ENCODE results near the gene CCNY. TPM values are rescaled to one million over a fixed set of nuclear protein-coding genes. Genes with fewer than 3 reads are reported as not detected.
A peak's percentile ranks its signal among the peaks of the same experiment; 100 is the strongest.

The CCNY gene
- total and polyA plus RNA-seq, 2 of the 4 experiments (the other 2 are of a cell fraction), result 38.0 to 131 TPM

DNA sequence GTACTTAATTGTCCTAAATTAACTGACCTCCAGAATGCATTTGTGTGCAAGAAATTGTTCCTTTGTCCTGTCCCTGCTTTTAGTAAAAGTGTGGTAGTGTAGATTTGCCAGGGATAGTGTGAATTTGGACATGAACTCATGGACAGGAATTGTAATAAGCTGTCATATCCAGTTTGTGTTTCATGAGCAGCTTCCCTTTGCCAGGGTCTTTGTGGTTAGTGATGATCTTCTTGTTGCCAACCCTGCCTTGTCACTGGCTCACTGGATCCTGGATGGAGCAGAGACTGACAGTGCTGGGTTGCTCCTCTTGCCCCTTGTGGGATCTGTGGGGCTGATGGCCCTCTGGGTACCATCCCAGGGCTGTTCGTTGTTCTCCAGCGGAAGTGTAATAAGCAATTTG, 110.1 kb downstream of the CCNY start:
- H3K9ac ChIP-seq (ENCODE audit: low read depth, low read length), result no peak overlapping the region
- H2BK120ac ChIP-seq (ENCODE audit: low read depth, low read length), result no peak overlapping the region
- no peak overlapping the region for H3K23ac ChIP-seq (ENCODE audit: low read depth, low read length)
- no peaks in the 10 kb centered on the region for H3K36me3 ChIP-seq (ENCODE audit: control insufficient read depth, insufficient read depth, low read length)
- no peak overlapping the region for H3K27ac ChIP-seq (ENCODE audit: insufficient read depth, low read length)
- peaks cover 35% of the 10 kb centered on the region for H3K9me1 ChIP-seq (ENCODE audit: insufficient read depth, low read length)
- no peak overlapping the region for H3K4ac ChIP-seq (ENCODE audit: low read depth, low read length)
- no peak overlapping the region; a peak in 1 of 4 replicates for H4K8ac ChIP-seq (ENCODE audit: low read depth in 2 of 2, low read length in 2 of 2)
- ChIA-PET POLR2A (ENCODE audit: unreplicated experiment) (no interaction called here), CTCF (no interaction called here)
- 0 out of 2 replicates have a peak overlapping the region, but pooled peaks have one; percentile 26 for H2BK20ac ChIP-seq (ENCODE audit: low read depth, low read length)
- DNase-seq, result no peak
- H3K56ac ChIP-seq (ENCODE audit: extremely low read depth, insufficient read depth, low read length), result no peak overlapping the region
- intact Hi-C loops (cut with micrococcal nuclease) (no loop called here), in situ Hi-C loops (cut with MboI; ENCODE audit: low sequenced_read_pairs) (no loop called here), dilution Hi-C loops (cut with HindIII; ENCODE audit: low sequenced_read_pairs, unreplicated experiment) (no loop called here)
- no peak overlapping the region for H3K18ac ChIP-seq (ENCODE audit: low read depth, low read length)
- H4K5ac ChIP-seq (ENCODE audit: low read depth, low read length), result no peak overlapping the region
- H3K14ac ChIP-seq (replicated peaks; ENCODE audit: low read depth, low read length), result no peak overlapping the region
- peaks cover 16% of the 10 kb centered on the region for H3K9me3 ChIP-seq (ENCODE audit: control insufficient read depth, insufficient read depth, low read length)
- H2AK5ac ChIP-seq (ENCODE audit: low read depth, low read length), result no peak overlapping the region
- peaks cover 51% of the 10 kb centered on the region for H4K20me1 ChIP-seq (ENCODE audit: insufficient read depth, low read length)
- no peak overlapping the region for H3K4me2 ChIP-seq (ENCODE audit: low read depth, low read length)
- H2AK9ac ChIP-seq (replicated peaks; ENCODE audit: low read depth, low read length, poor library complexity), result no peak overlapping the region
- H3K27me3 ChIP-seq (ENCODE audit: control insufficient read depth, insufficient read depth, low read length), result no peaks in the 10 kb centered on the region
- no peak for ATAC-seq (ENCODE audit: low read depth)
- TF ChIP-seq MAFK (IDR thresholded peaks at IDR 0.05; ENCODE audit: low read depth, low read length) (no peak), RCOR1 (IDR thresholded peaks at IDR 0.05; ENCODE audit: insufficient replicate concordance, low read length) (no peak), CEBPB (IDR thresholded peaks at IDR 0.05; ENCODE audit: low read depth, low read length) (no peak), POLR2A (IDR thresholded peaks at IDR 0.05; ENCODE audit: low read depth, low read length) (no peak), RFX5 (IDR thresholded peaks at IDR 0.05; ENCODE audit: low read depth, low read length) (no peak)
- TF ChIP-seq, protein P1, sequence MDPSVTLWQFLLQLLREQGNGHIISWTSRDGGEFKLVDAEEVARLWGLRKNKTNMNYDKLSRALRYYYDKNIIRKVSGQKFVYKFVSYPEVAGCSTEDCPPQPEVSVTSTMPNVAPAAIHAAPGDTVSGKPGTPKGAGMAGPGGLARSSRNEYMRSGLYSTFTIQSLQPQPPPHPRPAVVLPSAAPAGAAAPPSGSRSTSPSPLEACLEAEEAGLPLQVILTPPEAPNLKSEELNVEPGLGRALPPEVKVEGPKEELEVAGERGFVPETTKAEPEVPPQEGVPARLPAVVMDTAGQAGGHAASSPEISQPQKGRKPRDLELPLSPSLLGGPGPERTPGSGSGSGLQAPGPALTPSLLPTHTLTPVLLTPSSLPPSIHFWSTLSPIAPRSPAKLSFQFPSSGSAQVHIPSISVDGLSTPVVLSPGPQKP (IDR thresholded peaks at IDR 0.05; ENCODE audit: borderline replicate concordance, low read depth, low read length), result no peak
- TF ChIP-seq, protein P2, sequence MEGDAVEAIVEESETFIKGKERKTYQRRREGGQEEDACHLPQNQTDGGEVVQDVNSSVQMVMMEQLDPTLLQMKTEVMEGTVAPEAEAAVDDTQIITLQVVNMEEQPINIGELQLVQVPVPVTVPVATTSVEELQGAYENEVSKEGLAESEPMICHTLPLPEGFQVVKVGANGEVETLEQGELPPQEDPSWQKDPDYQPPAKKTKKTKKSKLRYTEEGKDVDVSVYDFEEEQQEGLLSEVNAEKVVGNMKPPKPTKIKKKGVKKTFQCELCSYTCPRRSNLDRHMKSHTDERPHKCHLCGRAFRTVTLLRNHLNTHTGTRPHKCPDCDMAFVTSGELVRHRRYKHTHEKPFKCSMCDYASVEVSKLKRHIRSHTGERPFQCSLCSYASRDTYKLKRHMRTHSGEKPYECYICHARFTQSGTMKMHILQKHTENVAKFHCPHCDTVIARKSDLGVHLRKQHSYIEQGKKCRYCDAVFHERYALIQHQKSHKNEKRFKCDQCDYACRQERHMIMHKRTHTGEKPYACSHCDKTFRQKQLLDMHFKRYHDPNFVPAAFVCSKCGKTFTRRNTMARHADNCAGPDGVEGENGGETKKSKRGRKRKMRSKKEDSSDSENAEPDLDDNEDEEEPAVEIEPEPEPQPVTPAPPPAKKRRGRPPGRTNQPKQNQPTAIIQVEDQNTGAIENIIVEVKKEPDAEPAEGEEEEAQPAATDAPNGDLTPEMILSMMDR (conservative IDR thresholded peaks at IDR 0.05; ENCODE audit: low read depth, low read length), result no peak
- BruUV-seq (replicated peaks), result no TSS peak
- WGBS, 2 experiments (ENCODE audit: extremely low coverage in 2 of 2, insufficient read length in 1 of 2), result no CpG with 5 or more reads among the region's 2 CpGs
- H2BK15ac ChIP-seq (ENCODE audit: low read depth, low read length), result no peak overlapping the region
- H3K4me3 ChIP-seq (ENCODE audit: insufficient read depth, low read depth, low read length), result no peak overlapping the region
- H2AFZ ChIP-seq (replicated peaks; ENCODE audit: low read length, poor library complexity), result no peak overlapping the region
- no peak overlapping the region for H4K91ac ChIP-seq (ENCODE audit: insufficient read depth, low read depth, low read length)
- no peak overlapping the region for H2BK5ac ChIP-seq (ENCODE audit: low read depth, low read length, poor library complexity, severe bottlenecking)
- peaks cover 64 to 77% of the 10 kb centered on the region in 2 experiments for H3K79me1 ChIP-seq (ENCODE audit: low read depth in 1 of 2, low read length in 2 of 2)
- peaks cover 34% of the 10 kb centered on the region for H3K4me1 ChIP-seq (ENCODE audit: control insufficient read depth, insufficient read depth, low read length)
